GM21360 (cell line): ENCODE measurements around the gene RAB24.
"Not testable (repeated sequence)": the region's sequence is repeated elsewhere in the genome, so short reads cannot be mapped to it uniquely, and the experiment has no call there.

Experiments
- ATAC-seq: cut with Tn5 transposase; IDR thresholded peaks from one replicate; pipeline ENCODE4 v1.9.1; 2021; ENCODE audit warnings: mild to moderate bottlenecking, moderate library complexity; ENCODE audit not compliant: unreplicated experiment

Gene RAB24

GRCh38 chr5:177296581-177296980 is 6.9 kb downstream of the RAB24 start:
- ATAC-seq = no peak

- ATAC-seq = no peak
These were observed 7.6 kb downstream of the RAB24 start for GRCh38 chr5:177295924-177296323.

GRCh38 chr5:177294632-177295031 is 8.9 kb downstream of the RAB24 start:
- no peak for ATAC-seq

- no peak for ATAC-seq
These were observed 9.5 kb downstream of the RAB24 start for GRCh38 chr5:177293819-177294581.

GRCh38 chr5:177291735-177292134 is 11.8 kb downstream of the RAB24 start:
- no peak for ATAC-seq

- no peak for ATAC-seq
These were observed 12.5 kb downstream of the RAB24 start for GRCh38 chr5:177290816-177291596.

GRCh38 chr5:177288191-177288590 is 15.3 kb downstream of the RAB24 start:
- no peak for ATAC-seq

GRCh38 chr5:177276886-177277285 is 26.6 kb downstream of the RAB24 start:
- no peak for ATAC-seq

- no peak for ATAC-seq
These were observed 27.6 kb downstream of the RAB24 start for GRCh38 chr5:177275883-177276282.

GRCh38 chr5:177271113-177271512 is 32.4 kb downstream of the RAB24 start:
- ATAC-seq = no peak

- ATAC-seq = no peak
These were observed 32.9 kb downstream of the RAB24 start for GRCh38 chr5:177270653-177271052.

GRCh38 chr5:177269976-177270375 is 33.5 kb downstream of the RAB24 start:
- ATAC-seq = no peak

GRCh38 chr5:177269232-177269895 is 34.2 kb downstream of the RAB24 start:
- no peak for ATAC-seq

- no peak for ATAC-seq
These were observed 38.1 kb downstream of the RAB24 start for GRCh38 chr5:177265395-177265794.

GRCh38 chr5:177264178-177264577 is 39.3 kb downstream of the RAB24 start:
- no peak for ATAC-seq

- no peak for ATAC-seq
These were observed 42.0 kb downstream of the RAB24 start for GRCh38 chr5:177261510-177261909.

GRCh38 chr5:177260961-177261360 is 42.6 kb downstream of the RAB24 start:
- no peak for ATAC-seq

GRCh38 chr5:177258711-177259110 is 44.8 kb downstream of the RAB24 start:
- ATAC-seq = not testable (repeated sequence)

GRCh38 chr5:177256296-177256695 is 47.2 kb downstream of the RAB24 start:
- no peak for ATAC-seq

- no peak for ATAC-seq
These were observed 50.3 kb downstream of the RAB24 start for GRCh38 chr5:177253252-177253651.
